Vagina (tissue), 2 donors: ENCODE results near the gene EVC2.

Source experiments
- POLR2A ChIP-seq, 2 donors: fragments of 450-650 bp; IDR thresholded peaks; one replicate each; pipeline ENCODE4 v1.6.1; 2017; ENCODE audit warnings: antibody characterized with exemption in 2 of 2, mild to moderate bottlenecking in 2 of 2, moderate library complexity in 2 of 2
- TF ChIP-seq, protein P1 (sequence below), 3 experiments: fragments of 450-650 bp in 2 of 3; fragments of 200-600 bp in 1 of 3; sonication (generic) in 1 of 3; IDR thresholded peaks; one replicate each; pipeline ENCODE4 v1.5.1; 2017 to 2019; ENCODE audit warnings: antibody characterized with exemption in 3 of 3, mild to moderate bottlenecking in 2 of 3, moderate library complexity in 2 of 3

DNA sequence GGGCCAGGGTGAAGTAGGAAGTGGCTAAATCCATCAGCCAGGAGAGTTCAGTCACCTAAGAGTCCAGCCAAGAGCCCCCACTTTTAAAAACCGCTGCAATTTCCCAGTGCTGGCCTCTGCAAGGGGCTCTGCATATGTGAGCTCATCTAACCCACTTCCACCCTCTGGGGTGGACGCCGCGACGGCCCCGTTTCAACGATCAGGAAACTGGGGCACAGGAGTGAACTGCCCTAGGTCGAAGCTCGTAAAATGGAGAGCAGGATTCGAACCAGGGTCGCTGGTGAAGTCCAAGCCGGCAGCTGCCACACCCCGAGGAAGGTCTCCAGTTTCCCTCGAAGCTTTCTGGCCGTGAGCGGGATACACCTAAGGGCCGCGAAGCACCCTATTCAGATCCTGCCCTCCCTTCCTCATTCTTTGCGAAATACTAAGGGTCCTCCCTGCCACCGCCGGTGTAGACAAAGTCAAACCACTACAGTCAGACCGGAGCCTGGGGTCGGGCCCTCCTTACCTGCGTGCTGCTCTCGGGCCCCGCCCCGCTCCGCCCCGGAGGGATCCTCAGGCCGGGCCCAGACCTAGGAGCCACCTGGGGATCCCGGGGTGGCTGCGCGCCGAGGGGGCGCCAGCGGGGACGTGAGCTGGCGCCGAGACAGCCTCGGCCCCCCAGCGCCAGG lies 446 bp downstream of the EVC2 start:
- TF ChIP-seq, protein P1, sequence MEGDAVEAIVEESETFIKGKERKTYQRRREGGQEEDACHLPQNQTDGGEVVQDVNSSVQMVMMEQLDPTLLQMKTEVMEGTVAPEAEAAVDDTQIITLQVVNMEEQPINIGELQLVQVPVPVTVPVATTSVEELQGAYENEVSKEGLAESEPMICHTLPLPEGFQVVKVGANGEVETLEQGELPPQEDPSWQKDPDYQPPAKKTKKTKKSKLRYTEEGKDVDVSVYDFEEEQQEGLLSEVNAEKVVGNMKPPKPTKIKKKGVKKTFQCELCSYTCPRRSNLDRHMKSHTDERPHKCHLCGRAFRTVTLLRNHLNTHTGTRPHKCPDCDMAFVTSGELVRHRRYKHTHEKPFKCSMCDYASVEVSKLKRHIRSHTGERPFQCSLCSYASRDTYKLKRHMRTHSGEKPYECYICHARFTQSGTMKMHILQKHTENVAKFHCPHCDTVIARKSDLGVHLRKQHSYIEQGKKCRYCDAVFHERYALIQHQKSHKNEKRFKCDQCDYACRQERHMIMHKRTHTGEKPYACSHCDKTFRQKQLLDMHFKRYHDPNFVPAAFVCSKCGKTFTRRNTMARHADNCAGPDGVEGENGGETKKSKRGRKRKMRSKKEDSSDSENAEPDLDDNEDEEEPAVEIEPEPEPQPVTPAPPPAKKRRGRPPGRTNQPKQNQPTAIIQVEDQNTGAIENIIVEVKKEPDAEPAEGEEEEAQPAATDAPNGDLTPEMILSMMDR (IDR thresholded peaks at IDR 0.05): no peak
- no peak for TF ChIP-seq POLR2A (IDR thresholded peaks at IDR 0.05)
